GM12878 (cell line): ENCODE data around the gene PNPLA3.

Experiments used
- BMI1 ChIP-seq: fragments of 450-650 bp; IDR thresholded peaks from 2 replicates; pipeline ENCODE4 v1.6.1; 2016; ENCODE audit warnings: mild to moderate bottlenecking, moderate library complexity, borderline replicate concordance
- CTCF ChIP-seq, 3 experiments: IDR thresholded peaks in 2 of 3; conservative IDR thresholded peaks in 1 of 3; 2 replicates each; pipeline ENCODE4 v1.5.1; 2011; ENCODE audit warnings: low read depth in 3 of 3, low read length in 3 of 3, mild to moderate bottlenecking in 3 of 3, control low read depth in 2 of 3, moderate library complexity in 2 of 3, inconsistent platforms in 1 of 3, mixed read lengths in 1 of 3; ENCODE audit not compliant: control insufficient read depth in 2 of 3, insufficient read depth in 1 of 3; ENCODE audit errors: extremely low read depth in 1 of 3
- MAX ChIP-seq: IDR thresholded peaks from 2 replicates; pipeline ENCODE4 v1.6.1; 2012; ENCODE audit warnings: low read depth, low read length, improper control_type of control experiment
- MYC ChIP-seq: IDR thresholded peaks from 2 replicates; pipeline ENCODE4 v1.6.1; 2011; ENCODE audit warnings: mild to moderate bottlenecking, low read length, moderate library complexity, inconsistent platforms; ENCODE audit not compliant: insufficient read depth, insufficient replicate concordance, insufficient read length, severe bottlenecking
- NBN ChIP-seq: fragments of 450-650 bp; IDR thresholded peaks from 2 replicates; pipeline ENCODE4 v1.6.1; 2016
- NKRF ChIP-seq: fragments of 450-650 bp; conservative IDR thresholded peaks from 2 replicates; pipeline ENCODE4 v1.6.1; 2017; ENCODE audit warnings: mild to moderate bottlenecking, moderate library complexity
- POLR2A ChIP-seq: IDR thresholded peaks from 2 replicates; pipeline ENCODE4 v1.6.1; 2011; ENCODE audit warnings: low read depth, mild to moderate bottlenecking, low read length
- POLR2AphosphoS5 ChIP-seq: IDR thresholded peaks from 2 replicates; pipeline ENCODE4 v1.6.1; 2011; ENCODE audit warnings: mild to moderate bottlenecking, low read length, inconsistent platforms
- REST ChIP-seq: IDR thresholded peaks from 2 replicates; pipeline ENCODE4 v1.6.1; 2012; ENCODE audit warnings: mild to moderate bottlenecking, low read depth, low read length
- TAF1 ChIP-seq: IDR thresholded peaks from 2 replicates; pipeline ENCODE4 v1.6.1; 2011; ENCODE audit warnings: mild to moderate bottlenecking, low read depth, low read length, borderline replicate concordance
- USF2 ChIP-seq: IDR thresholded peaks from 2 replicates; pipeline ENCODE4 v1.6.1; 2011; ENCODE audit warnings: low read depth, low read length, improper control_type of control experiment, borderline replicate concordance

- TF ChIP-seq REST (no peak), NKRF (no peak), POLR2A (no peak), POLR2AphosphoS5 (no peak), MAX (no peak), CTCF (IDR thresholded peaks at IDR 0.05 in 2 of 3, conservative IDR thresholded peaks at IDR 0.05 in 1 of 3; ENCODE audit: control insufficient read depth in 2 of 3, extremely low read depth in 1 of 3, insufficient read depth in 1 of 3, low read depth in 3 of 3, low read length in 3 of 3) (no peak), NBN (no peak), TAF1 (no peak), BMI1 (no peak), MYC (no peak), USF2 (no peak)
These were observed 25.8 kb upstream of the PNPLA3 start for GRCh38 chr22:43897751-43898261.
